Activated T-helper 17 cell treated with anti-CD3 and anti-CD28 coated beads, Interleukin-2, amount 50 U/mL, for 72 hours (primary cell): Measurements from ENCODE around the gene ADAMTS12. TPM values are rescaled to one million over a fixed set of nuclear protein-coding genes. Genes with fewer than 3 reads are reported as not detected.
"Not testable (repeated sequence)": the region's sequence is repeated elsewhere in the genome, so short reads cannot be mapped to it uniquely, and the experiment has no call there.

Experiments
- ATAC-seq: fragments of 150-1000 bp; cut with Tn5 transposase; replicated peaks from 2 replicates; pipeline ENCODE4 v1.10.0; 2021; ENCODE audit warnings: mild to moderate bottlenecking, moderate library complexity
- H3K27ac Mint-ChIP-seq: one replicate; pipeline ENCODE4 v1.8.0; 2022; ENCODE audit warnings: mixed read lengths
- H3K27me3 Mint-ChIP-seq: one replicate; pipeline ENCODE4 v1.8.0; 2022; ENCODE audit warnings: mixed read lengths
- H3K36me3 Mint-ChIP-seq: one replicate; pipeline ENCODE4 v1.8.0; 2022; ENCODE audit warnings: low read depth, mild to moderate bottlenecking, mixed read lengths
- H3K4me1 Mint-ChIP-seq: one replicate; pipeline ENCODE4 v1.8.0; 2022; ENCODE audit warnings: mixed read lengths
- H3K4me3 Mint-ChIP-seq: one replicate; pipeline ENCODE4 v1.8.0; 2022; ENCODE audit warnings: mild to moderate bottlenecking, mixed read lengths
- H3K9me3 Mint-ChIP-seq: one replicate; pipeline ENCODE4 v1.8.0; 2022; ENCODE audit warnings: mixed read lengths
- total RNA-seq, 2 donors: library from RNA; stranded (reverse); gene quantifications; one replicate each; pipeline ENCODE4 v1.2.3, GENCODE V29; 2022

ADAMTS12 gene
- total RNA-seq, 2 donors from 2014 or later, result not detected

GRCh38 chr5:33563530-33563929 is 328.3 kb downstream of the ADAMTS12 start:
- H3K4me1 Mint-ChIP-seq, result no peaks in the 10 kb centered on the region
- no peaks in the 10 kb centered on the region for H3K36me3 Mint-ChIP-seq
- no peaks in the 10 kb centered on the region for H3K9me3 Mint-ChIP-seq
- ATAC-seq, result no peak
- no peak overlapping the region for H3K4me3 Mint-ChIP-seq
- H3K27me3 Mint-ChIP-seq, result peaks cover 4% of the 10 kb centered on the region
- H3K27ac Mint-ChIP-seq, result no peak overlapping the region

- Mint-ChIP-seq H3K36me3 (no peaks in the 10 kb centered on the region), H3K27me3 (no peaks in the 10 kb centered on the region), H3K9me3 (no peaks in the 10 kb centered on the region), H3K4me1 (no peaks in the 10 kb centered on the region), H3K27ac (no peak overlapping the region), H3K4me3 (no peak overlapping the region)
- no peak for ATAC-seq
Observed at GRCh38 chr5:33558489-33558888, 333.3 kb downstream of the ADAMTS12 start.

GRCh38 chr5:33557605-33558004 is 334.2 kb downstream of the ADAMTS12 start:
- H3K27ac Mint-ChIP-seq, result no peak overlapping the region
- no peaks in the 10 kb centered on the region for H3K27me3 Mint-ChIP-seq
- no peak overlapping the region for H3K4me3 Mint-ChIP-seq
- no peak for ATAC-seq
- no peaks in the 10 kb centered on the region for H3K9me3 Mint-ChIP-seq
- H3K4me1 Mint-ChIP-seq, result no peaks in the 10 kb centered on the region
- H3K36me3 Mint-ChIP-seq, result no peaks in the 10 kb centered on the region

- no peak for ATAC-seq
- Mint-ChIP-seq H3K9me3 (no peaks in the 10 kb centered on the region), H3K4me3 (no peak overlapping the region), H3K27ac (no peak overlapping the region), H3K27me3 (no peaks in the 10 kb centered on the region), H3K4me1 (no peaks in the 10 kb centered on the region), H3K36me3 (no peaks in the 10 kb centered on the region)
Observed at GRCh38 chr5:33556330-33557328, 335.2 kb downstream of the ADAMTS12 start.

DNA sequence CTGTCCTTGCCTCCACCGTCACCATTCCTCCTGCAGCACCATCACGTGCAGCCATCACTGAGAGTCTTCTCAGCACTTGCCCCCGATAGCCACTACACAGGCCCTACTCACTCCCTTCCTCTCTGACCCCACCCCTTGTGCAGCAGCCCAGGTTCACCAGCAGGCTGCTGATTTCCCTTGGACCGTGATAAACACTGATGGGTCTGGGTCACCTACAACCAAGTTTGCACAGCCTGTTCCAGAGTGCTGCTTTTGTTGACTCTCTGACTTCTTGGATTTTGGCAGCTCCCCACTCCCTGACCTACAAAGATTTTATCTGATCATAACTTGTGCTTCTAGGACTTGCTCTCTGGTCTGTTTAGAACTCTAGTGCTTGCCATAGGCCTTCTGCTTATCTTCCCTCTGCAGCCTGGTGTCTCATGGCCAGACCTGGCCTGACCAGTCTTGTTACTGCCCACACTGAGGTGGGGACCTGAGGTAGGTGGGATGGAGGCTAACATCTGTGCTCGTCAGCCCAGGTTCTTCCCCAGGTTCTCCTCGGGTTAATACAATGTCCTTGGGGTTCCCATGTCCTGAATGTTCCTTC is 341.7 kb downstream of the ADAMTS12 start:
- H3K4me1 Mint-ChIP-seq, result no peaks in the 10 kb centered on the region
- no peak overlapping the region for H3K4me3 Mint-ChIP-seq
- no peak for ATAC-seq
- no peak overlapping the region for H3K27ac Mint-ChIP-seq
- no peaks in the 10 kb centered on the region for H3K36me3 Mint-ChIP-seq
- no peaks in the 10 kb centered on the region for H3K9me3 Mint-ChIP-seq
- H3K27me3 Mint-ChIP-seq, result peaks cover 8% of the 10 kb centered on the region

DNA sequence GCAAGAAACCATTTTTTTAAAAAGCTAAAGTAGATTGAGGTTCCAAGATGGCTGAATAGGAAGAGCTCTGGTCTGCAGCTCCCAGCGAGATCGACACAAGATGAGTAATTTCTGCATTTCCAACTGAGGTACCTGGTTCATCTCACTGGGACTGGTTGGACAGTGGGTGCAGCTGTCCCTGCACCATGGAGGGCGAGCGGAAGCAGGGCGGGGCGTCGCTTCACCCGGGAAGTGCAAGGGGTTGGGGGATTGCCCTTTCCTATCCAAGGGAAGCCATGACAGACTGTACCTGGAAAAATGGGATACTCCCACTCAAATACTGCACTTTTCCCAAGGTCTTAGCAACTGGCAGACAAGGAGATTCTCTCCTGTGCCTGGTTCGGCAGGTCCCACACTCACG is 352.0 kb downstream of the ADAMTS12 start:
- H3K4me3 Mint-ChIP-seq, H3K27ac Mint-ChIP-seq, H3K9me3 Mint-ChIP-seq, H3K4me1 Mint-ChIP-seq, ATAC-seq, H3K36me3 Mint-ChIP-seq: not testable (repeated sequence)
- peaks cover 21% of the 10 kb centered on the region for H3K27me3 Mint-ChIP-seq

- Mint-ChIP-seq H3K4me1 (no peaks in the 10 kb centered on the region), H3K27ac (no peak overlapping the region), H3K27me3 (peaks cover 21% of the 10 kb centered on the region), H3K4me3 (no peak overlapping the region), H3K36me3 (no peaks in the 10 kb centered on the region), H3K9me3 (peaks cover 6% of the 10 kb centered on the region)
- no peak for ATAC-seq
Observed at GRCh38 chr5:33539212-33539611, 352.6 kb downstream of the ADAMTS12 start.

DNA sequence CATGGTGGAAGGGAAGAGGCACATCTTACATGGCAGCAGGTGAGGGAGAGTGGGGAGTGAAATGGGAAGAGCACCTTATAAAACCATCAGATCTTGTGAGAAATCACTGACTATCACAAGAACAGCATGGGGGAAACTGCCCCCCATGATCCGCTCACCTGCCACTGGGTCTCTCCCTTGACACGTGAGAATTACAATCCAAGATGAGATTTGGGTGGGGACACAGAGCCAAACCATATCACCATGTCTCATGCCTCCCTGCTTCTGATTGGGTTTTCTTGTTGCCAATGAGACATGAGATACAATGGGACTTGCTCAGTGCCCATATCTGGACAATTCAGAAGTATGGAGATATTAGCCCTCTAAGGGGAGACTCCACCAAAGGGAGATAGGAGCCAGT is 353.6 kb downstream of the ADAMTS12 start:
- peaks cover 6% of the 10 kb centered on the region for H3K9me3 Mint-ChIP-seq
- H3K27ac Mint-ChIP-seq, result no peak overlapping the region
- no peak for ATAC-seq
- H3K4me1 Mint-ChIP-seq, result no peaks in the 10 kb centered on the region
- H3K27me3 Mint-ChIP-seq, result peaks cover 21% of the 10 kb centered on the region
- no peaks in the 10 kb centered on the region for H3K36me3 Mint-ChIP-seq
- H3K4me3 Mint-ChIP-seq, result no peak overlapping the region

GRCh38 chr5:33537240-33537639 is 354.6 kb downstream of the ADAMTS12 start:
- no peak overlapping the region for H3K4me3 Mint-ChIP-seq
- H3K27me3 Mint-ChIP-seq, result peaks cover 15% of the 10 kb centered on the region
- no peaks in the 10 kb centered on the region for H3K36me3 Mint-ChIP-seq
- H3K4me1 Mint-ChIP-seq, result no peaks in the 10 kb centered on the region
- H3K9me3 Mint-ChIP-seq, result no peaks in the 10 kb centered on the region
- H3K27ac Mint-ChIP-seq, result no peak overlapping the region
- ATAC-seq, result no peak

- H3K27ac Mint-ChIP-seq, result no peak overlapping the region
- no peaks in the 10 kb centered on the region for H3K9me3 Mint-ChIP-seq
- H3K4me3 Mint-ChIP-seq, result no peak overlapping the region
- no peaks in the 10 kb centered on the region for H3K36me3 Mint-ChIP-seq
- peaks cover 15% of the 10 kb centered on the region for H3K27me3 Mint-ChIP-seq
- no peak for ATAC-seq
- H3K4me1 Mint-ChIP-seq, result no peaks in the 10 kb centered on the region
Observed at GRCh38 chr5:33536802-33537201, 355.0 kb downstream of the ADAMTS12 start.

- Mint-ChIP-seq H3K27me3 (peaks cover 8% of the 10 kb centered on the region), H3K4me3 (no peak overlapping the region), H3K27ac (no peak overlapping the region), H3K9me3 (no peaks in the 10 kb centered on the region), H3K36me3 (no peaks in the 10 kb centered on the region), H3K4me1 (no peaks in the 10 kb centered on the region)
- no peak for ATAC-seq
Observed at GRCh38 chr5:33531824-33532223, 360.0 kb downstream of the ADAMTS12 start.

GRCh38 chr5:33531037-33531298 is 360.8 kb downstream of the ADAMTS12 start:
- no peak for ATAC-seq
- Mint-ChIP-seq H3K27me3 (peaks cover 5% of the 10 kb centered on the region), H3K4me3 (no peak overlapping the region), H3K4me1 (no peaks in the 10 kb centered on the region), H3K27ac (no peak overlapping the region), H3K36me3 (no peaks in the 10 kb centered on the region), H3K9me3 (no peaks in the 10 kb centered on the region)

DNA sequence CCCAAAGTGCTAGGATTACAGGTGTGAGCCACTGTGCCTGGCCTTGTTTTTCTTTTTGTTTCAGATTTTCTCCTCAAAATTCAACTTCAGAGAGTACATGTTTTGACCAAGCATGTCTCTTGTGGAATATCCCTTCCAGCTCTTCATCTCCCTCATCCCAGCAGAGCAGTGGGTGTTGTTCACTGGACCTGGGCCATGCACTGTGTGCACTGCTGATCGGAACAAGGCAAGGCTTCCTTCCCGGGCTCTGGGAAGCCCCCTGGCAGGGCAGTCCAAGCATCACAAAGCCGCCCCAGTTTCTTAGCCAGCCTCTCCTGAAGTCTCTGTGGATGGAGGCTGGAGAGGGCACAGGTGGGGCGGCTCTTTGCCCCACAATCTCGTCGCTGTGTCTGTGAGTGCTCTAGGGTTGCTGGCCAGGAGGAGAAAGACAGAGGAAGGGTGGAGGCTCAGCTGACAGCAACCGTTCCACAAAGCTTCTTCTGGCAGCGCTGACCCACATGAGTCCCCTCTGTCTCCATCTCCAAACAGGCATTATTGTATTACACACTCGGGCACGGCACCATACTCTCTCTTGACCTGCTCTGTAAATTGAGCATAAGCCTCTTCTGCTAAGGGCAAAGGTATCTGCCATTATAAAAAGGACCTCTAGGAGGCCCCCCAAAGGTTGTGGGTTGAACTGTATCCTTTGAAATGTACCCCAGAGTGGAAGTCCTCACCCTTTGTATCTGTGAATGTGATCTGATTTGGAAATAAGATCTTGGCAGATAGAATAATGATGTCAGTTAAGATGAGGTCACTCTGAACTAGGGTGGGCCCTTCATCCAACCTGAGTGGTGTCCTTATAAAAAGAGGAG is 361.4 kb downstream of the ADAMTS12 start:
- H3K27ac Mint-ChIP-seq, result no peak overlapping the region
- H3K4me1 Mint-ChIP-seq, result no peaks in the 10 kb centered on the region
- no peaks in the 10 kb centered on the region for H3K9me3 Mint-ChIP-seq
- no peak overlapping the region for H3K4me3 Mint-ChIP-seq
- H3K36me3 Mint-ChIP-seq, result no peaks in the 10 kb centered on the region
- peaks cover 2% of the 10 kb centered on the region for H3K27me3 Mint-ChIP-seq
- no peak for ATAC-seq

- Mint-ChIP-seq H3K36me3 (no peaks in the 10 kb centered on the region), H3K4me1 (no peaks in the 10 kb centered on the region), H3K27me3 (no peaks in the 10 kb centered on the region), H3K9me3 (no peaks in the 10 kb centered on the region), H3K4me3 (no peak overlapping the region), H3K27ac (no peak overlapping the region)
- ATAC-seq, result no peak
Observed at GRCh38 chr5:33527696-33528095, 364.1 kb downstream of the ADAMTS12 start.

GRCh38 chr5:33526755-33527154 is 365.0 kb downstream of the ADAMTS12 start:
- no peak for ATAC-seq
- no peaks in the 10 kb centered on the region for H3K27me3 Mint-ChIP-seq
- no peak overlapping the region for H3K4me3 Mint-ChIP-seq
- no peaks in the 10 kb centered on the region for H3K4me1 Mint-ChIP-seq
- no peaks in the 10 kb centered on the region for H3K36me3 Mint-ChIP-seq
- no peak overlapping the region for H3K27ac Mint-ChIP-seq
- H3K9me3 Mint-ChIP-seq, result no peaks in the 10 kb centered on the region
